Mucosa of rectum (tissue), 2 donors: Measurements from ENCODE around the gene MICAL3.

ENCODE experiments used
- H3K27ac ChIP-seq, 2 donors: one replicate each; pipeline ENCODE4 v1.7.0; 2013; ENCODE audit warnings: inconsistent platforms in 2 of 2, low read depth in 2 of 2, low read length in 2 of 2
- H3K27me3 ChIP-seq, 2 donors: one replicate each; pipeline ENCODE4 v1.7.0; 2013; ENCODE audit warnings: low read length in 2 of 2; ENCODE audit not compliant: control insufficient read depth in 2 of 2, insufficient read depth in 2 of 2
- H3K36me3 ChIP-seq, 2 donors: one replicate each; pipeline ENCODE4 v1.7.0; 2013; ENCODE audit warnings: low read length in 2 of 2; ENCODE audit not compliant: control insufficient read depth in 2 of 2, insufficient read depth in 2 of 2
- H3K4me1 ChIP-seq, 2 donors: one replicate each; pipeline ENCODE4 v1.7.0; 2013; ENCODE audit warnings: low read length in 2 of 2, mild to moderate bottlenecking in 1 of 2; ENCODE audit not compliant: control insufficient read depth in 2 of 2, insufficient read depth in 2 of 2
- H3K4me3 ChIP-seq, 2 donors: one replicate each; pipeline ENCODE4 v1.7.0; 2013; ENCODE audit warnings: low read length in 2 of 2
- H3K9ac ChIP-seq, 2 donors: one replicate each; pipeline ENCODE4 v1.7.0; 2013; ENCODE audit warnings: low read length in 2 of 2, low read depth in 1 of 2, mild to moderate bottlenecking in 1 of 2
- H3K9me3 ChIP-seq, 2 donors: one replicate each; pipeline ENCODE4 v1.7.0; 2013; ENCODE audit warnings: low read length in 2 of 2; ENCODE audit not compliant: control insufficient read depth in 2 of 2
- donor health status: healthy.
- donor health status: Normal muscosa, but diverticular disease.

The MICAL3 gene

GRCh38 chr22:17808693-17809403 is 215.5 kb downstream of the MICAL3 start:
- Histone ChIP-seq H3K27ac (no peak overlapping the region), H3K9ac (no peak overlapping the region), H3K9me3 (no peaks in the 10 kb centered on the region), H3K4me3 (no peak overlapping the region), H3K27me3 (no peaks in the 10 kb centered on the region), H3K36me3 (peaks cover 64 to 72% of the 10 kb centered on the region in 2 donors), H3K4me1 (peaks cover 11 to 14% of the 10 kb centered on the region in 2 donors)

DNA sequence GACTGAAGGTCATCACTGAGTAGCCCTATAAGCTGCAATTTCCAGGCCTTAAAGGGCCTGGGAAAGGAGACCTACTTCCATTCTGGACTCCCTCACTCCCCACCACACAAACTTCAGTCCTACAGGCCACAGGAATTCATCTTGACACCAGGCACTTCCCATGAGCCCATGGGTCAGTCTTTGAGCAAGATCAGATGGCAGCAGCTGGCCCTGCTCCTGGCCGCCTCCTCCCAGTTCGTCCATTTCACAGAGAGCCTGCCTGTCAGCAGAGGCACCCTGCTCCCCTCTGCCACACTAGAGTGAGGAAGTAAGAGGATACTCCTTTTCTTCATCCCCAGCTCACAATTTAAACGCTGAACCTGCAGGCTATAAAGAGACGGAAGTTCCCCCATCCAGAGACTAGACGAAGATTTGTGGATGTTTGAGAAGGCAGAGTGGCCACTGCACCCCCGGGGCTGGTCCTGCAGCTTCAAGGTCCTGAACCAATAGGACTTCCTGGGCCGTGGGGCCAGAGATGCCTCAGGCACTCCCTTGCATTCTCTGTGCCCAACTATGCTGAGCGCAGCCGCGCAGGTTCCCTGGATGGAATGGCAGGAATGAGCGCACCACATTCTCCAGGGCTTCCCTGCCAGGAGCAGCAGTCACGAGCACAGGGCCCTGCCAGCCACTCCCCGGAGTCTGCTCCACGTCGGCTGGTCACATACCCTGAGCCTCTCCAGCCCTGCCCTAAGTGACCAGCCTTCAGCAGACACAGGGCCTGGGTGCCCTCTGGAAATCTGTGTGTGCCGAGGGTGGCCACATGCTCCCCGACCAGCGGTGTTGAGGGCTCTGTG is 216.6 kb downstream of the MICAL3 start:
- H3K36me3 ChIP-seq = peaks cover 61 to 71% of the 10 kb centered on the region in 2 donors
- H3K9ac ChIP-seq = no peak overlapping the region
- no peak overlapping the region for H3K4me3 ChIP-seq
- no peaks in the 10 kb centered on the region for H3K9me3 ChIP-seq
- H3K27me3 ChIP-seq = no peaks in the 10 kb centered on the region
- no peak overlapping the region for H3K27ac ChIP-seq
- peaks cover 11 to 14% of the 10 kb centered on the region in 2 donors for H3K4me1 ChIP-seq

- no peak overlapping the region for H3K27ac ChIP-seq
- peaks cover 11 to 14% of the 10 kb centered on the region in 2 donors for H3K4me1 ChIP-seq
- no peaks in the 10 kb centered on the region for H3K9me3 ChIP-seq
- no peaks in the 10 kb centered on the region for H3K27me3 ChIP-seq
- no peak overlapping the region for H3K9ac ChIP-seq
- no peak overlapping the region for H3K4me3 ChIP-seq
- peaks cover 55 to 69% of the 10 kb centered on the region in 2 donors for H3K36me3 ChIP-seq
Observed at GRCh38 chr22:17807086-17807485, 217.3 kb downstream of the MICAL3 start.

DNA sequence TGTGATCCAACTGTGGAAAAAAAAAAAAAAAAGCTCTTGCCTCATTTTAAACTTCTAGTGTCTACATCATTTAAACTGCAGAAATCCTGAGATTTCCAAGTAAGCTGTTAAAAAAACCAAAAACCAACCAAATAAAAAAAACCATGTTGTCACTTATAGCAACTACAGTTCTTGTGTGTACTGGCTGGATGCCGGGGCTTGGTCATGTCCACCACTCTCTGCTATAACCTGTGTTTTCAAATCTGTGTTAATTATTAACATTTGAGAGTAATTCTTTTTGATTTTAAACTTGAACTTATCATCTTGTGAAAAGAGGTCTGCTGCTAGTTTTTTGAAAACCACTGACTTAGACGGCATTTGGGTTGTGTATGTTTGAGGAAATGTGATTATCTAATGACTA is 217.9 kb downstream of the MICAL3 start:
- peaks cover 9 to 10% of the 10 kb centered on the region in 2 donors for H3K4me1 ChIP-seq
- peaks cover 54 to 66% of the 10 kb centered on the region in 2 donors for H3K36me3 ChIP-seq
- no peak overlapping the region for H3K4me3 ChIP-seq
- no peaks in the 10 kb centered on the region for H3K9me3 ChIP-seq
- H3K27ac ChIP-seq = no peak overlapping the region
- H3K27me3 ChIP-seq = no peaks in the 10 kb centered on the region
- H3K9ac ChIP-seq = no peak overlapping the region

- Histone ChIP-seq H3K9me3 (no peaks in the 10 kb centered on the region), H3K36me3 (peaks cover 45 to 55% of the 10 kb centered on the region in 2 donors), H3K9ac (no peak overlapping the region), H3K27ac (no peak overlapping the region), H3K27me3 (no peaks in the 10 kb centered on the region), H3K4me1 (no peaks in the 10 kb centered on the region), H3K4me3 (no peak overlapping the region)
Observed at GRCh38 chr22:17804331-17805080, 219.9 kb downstream of the MICAL3 start.

GRCh38 chr22:17803609-17804270 is 220.6 kb downstream of the MICAL3 start:
- Histone ChIP-seq H3K27me3 (no peaks in the 10 kb centered on the region), H3K4me3 (no peak overlapping the region), H3K36me3 (peaks cover 39 to 49% of the 10 kb centered on the region in 2 donors), H3K9ac (no peak overlapping the region), H3K4me1 (no peaks in the 10 kb centered on the region), H3K9me3 (no peaks in the 10 kb centered on the region), H3K27ac (no peak overlapping the region)

DNA sequence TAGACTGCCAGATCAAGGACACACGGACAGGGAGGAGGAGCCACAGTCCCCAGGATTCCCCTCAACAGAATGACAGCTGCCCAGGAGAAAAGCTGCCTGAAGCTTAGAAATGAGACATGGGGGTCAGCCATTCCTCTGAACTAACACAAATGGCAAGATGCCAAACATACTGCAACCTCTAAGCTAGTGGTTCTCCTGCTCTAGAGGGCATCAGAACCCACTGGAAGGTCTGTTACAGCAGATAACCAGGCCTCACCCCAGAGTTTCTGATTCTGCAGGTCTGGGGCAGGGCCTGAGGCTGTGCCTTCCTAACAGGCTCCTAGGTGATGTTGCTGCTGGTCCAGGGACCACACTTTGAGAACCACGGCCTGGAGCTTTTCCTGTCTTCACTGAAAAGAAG is 221.5 kb downstream of the MICAL3 start:
- H3K4me1 ChIP-seq = no peaks in the 10 kb centered on the region
- peaks cover 31 to 40% of the 10 kb centered on the region in 2 donors for H3K36me3 ChIP-seq
- H3K9me3 ChIP-seq = no peaks in the 10 kb centered on the region
- H3K27ac ChIP-seq = no peak overlapping the region
- H3K4me3 ChIP-seq = no peak overlapping the region
- no peak overlapping the region for H3K9ac ChIP-seq
- no peaks in the 10 kb centered on the region for H3K27me3 ChIP-seq

DNA sequence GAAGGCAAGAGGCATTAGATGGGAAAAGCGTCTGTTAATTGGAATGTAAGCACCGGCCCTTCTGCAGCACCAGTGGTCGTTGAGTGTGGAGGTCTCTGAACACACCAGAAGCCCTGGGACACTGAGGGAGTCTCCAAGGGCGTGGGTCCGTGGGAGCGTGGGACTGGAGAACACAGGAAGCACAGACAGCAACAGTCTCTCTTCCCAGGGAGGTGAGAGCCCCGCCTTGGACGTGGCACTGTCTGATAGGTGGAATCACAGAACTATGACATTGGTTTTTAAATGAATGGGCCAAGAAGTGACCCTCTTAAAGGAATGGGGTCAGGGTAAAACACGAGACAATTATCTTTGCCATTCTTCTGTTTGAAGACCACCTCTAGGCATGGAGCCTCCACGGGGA is 221.9 kb downstream of the MICAL3 start:
- Histone ChIP-seq H3K36me3 (peaks cover 27 to 36% of the 10 kb centered on the region in 2 donors), H3K9ac (no peak overlapping the region), H3K27ac (no peak overlapping the region), H3K4me1 (no peaks in the 10 kb centered on the region), H3K9me3 (no peaks in the 10 kb centered on the region), H3K4me3 (no peak overlapping the region), H3K27me3 (no peaks in the 10 kb centered on the region)

GRCh38 chr22:17797721-17798559 is 226.4 kb downstream of the MICAL3 start:
- H3K27ac ChIP-seq = no peak overlapping the region
- H3K27me3 ChIP-seq = no peaks in the 10 kb centered on the region
- no peak overlapping the region for H3K9ac ChIP-seq
- no peaks in the 10 kb centered on the region for H3K4me1 ChIP-seq
- no peaks in the 10 kb centered on the region for H3K9me3 ChIP-seq
- no peak overlapping the region for H3K4me3 ChIP-seq
- peaks cover 14 to 20% of the 10 kb centered on the region in 2 donors for H3K36me3 ChIP-seq
